Astrocyte (in vitro differentiated cells and primary cell): ENCODE measurements around the gene THOC5. TPM values are rescaled to one million over a fixed set of nuclear protein-coding genes. Genes with fewer than 3 reads are reported as not detected.

Experiments
- DNase-seq: peaks from one replicate; pipeline ENCODE4 v3.0.0-alpha.2; 2010; ENCODE audit warnings: low read depth
- FAIRE-seq: peaks from 2 replicates; lab custom pipeline; 2011; peaks lifted over from hg19 to GRCh38; lab: Jason Lieb, UNC
- H2AFZ ChIP-seq: 2 replicates; pipeline ENCODE4 v1.6.0; 2012; ENCODE audit warnings: low read depth, low read length, inconsistent platforms
- H3K27ac ChIP-seq: 2 replicates; pipeline ENCODE4 v1.5.1; 2011; ENCODE audit warnings: low read depth, low read length, inconsistent platforms
- H3K27me3 ChIP-seq: 2 replicates; pipeline ENCODE4 v1.6.0; 2011; ENCODE audit warnings: low read length, inconsistent platforms; ENCODE audit not compliant: insufficient read depth
- H3K36me3 ChIP-seq: 2 replicates; pipeline ENCODE4 v1.5.1; 2011; ENCODE audit warnings: low read length, inconsistent platforms; ENCODE audit not compliant: insufficient read depth
- H3K4me1 ChIP-seq: 2 replicates; pipeline ENCODE4 v1.5.1; 2011; ENCODE audit warnings: low read length, inconsistent platforms; ENCODE audit not compliant: insufficient read depth
- H3K4me2 ChIP-seq: 2 replicates; pipeline ENCODE4 v1.6.0; 2012; ENCODE audit warnings: low read length, inconsistent platforms
- H3K4me3 ChIP-seq: 2 replicates; pipeline ENCODE4 v1.5.1; 2011; ENCODE audit warnings: low read depth, mild to moderate bottlenecking, low read length, inconsistent platforms; ENCODE audit not compliant: insufficient read depth
- H3K79me2 ChIP-seq: 2 replicates; pipeline ENCODE4 v1.6.0; 2012; ENCODE audit warnings: mild to moderate bottlenecking, low read length, inconsistent platforms; ENCODE audit not compliant: insufficient read depth
- H3K9ac ChIP-seq: 2 replicates; pipeline ENCODE4 v1.6.0; 2012; ENCODE audit warnings: mild to moderate bottlenecking, low read length, inconsistent platforms
- H3K9me3 ChIP-seq: 2 replicates; pipeline ENCODE4 v1.5.1; 2012; ENCODE audit warnings: low read depth, mild to moderate bottlenecking, low read length, inconsistent platforms; ENCODE audit not compliant: insufficient read depth
- H4K20me1 ChIP-seq: 2 replicates; pipeline ENCODE4 v1.6.0; 2012; ENCODE audit warnings: low read length, inconsistent platforms; ENCODE audit not compliant: insufficient read depth
- H3K27ac Mint-ChIP-seq: one replicate; pipeline ENCODE4 v1.8.0; 2021; ENCODE audit warnings: mild to moderate bottlenecking, mixed read lengths; ENCODE audit not compliant: unreplicated experiment
- H3K27me3 Mint-ChIP-seq: one replicate; pipeline ENCODE4 v1.8.0; 2021; ENCODE audit warnings: low read depth, mixed read lengths; ENCODE audit not compliant: unreplicated experiment
- H3K36me3 Mint-ChIP-seq: one replicate; pipeline ENCODE4 v1.8.0; 2021; ENCODE audit warnings: low read depth, mixed read lengths; ENCODE audit not compliant: unreplicated experiment
- H3K4me1 Mint-ChIP-seq: one replicate; pipeline ENCODE4 v1.8.0; 2021; ENCODE audit warnings: low read depth, mixed read lengths; ENCODE audit not compliant: unreplicated experiment
- H3K4me3 Mint-ChIP-seq: one replicate; pipeline ENCODE4 v1.8.0; 2021; ENCODE audit warnings: mild to moderate bottlenecking, moderate library complexity, mixed read lengths; ENCODE audit not compliant: unreplicated experiment
- H3K9me3 Mint-ChIP-seq: one replicate; pipeline ENCODE4 v1.8.0; 2021; ENCODE audit warnings: mild to moderate bottlenecking, mixed read lengths; ENCODE audit not compliant: unreplicated experiment
- CTCF ChIP-seq: IDR thresholded peaks from 2 replicates; pipeline ENCODE4 v1.5.1; 2011; ENCODE audit warnings: low read depth, mild to moderate bottlenecking, inconsistent platforms, low read length, moderate library complexity; ENCODE audit not compliant: insufficient read depth
- EZH2 ChIP-seq: IDR thresholded peaks from 2 replicates; pipeline ENCODE4 v1.6.1; 2012; ENCODE audit warnings: mild to moderate bottlenecking, low read length, inconsistent platforms; ENCODE audit not compliant: insufficient read depth
- total RNA-seq: library from RNA; stranded (reverse); gene quantifications from 2 replicates; pipeline ENCODE4 v1.2.1, GENCODE V29; 2021

THOC5 gene
- total RNA-seq, 1 donor from 2014 or later: 85.0 TPM

GRCh38 chr22:29480512-29481264 is 72.9 kb downstream of the THOC5 start:
- peaks cover 58% of the 10 kb centered on the region for H3K27me3 Mint-ChIP-seq
- H3K9me3 Mint-ChIP-seq: peaks cover 11% of the 10 kb centered on the region
- peaks cover 13% of the 10 kb centered on the region for H3K4me1 Mint-ChIP-seq
- H3K4me2 ChIP-seq: peak overlapping the region; percentile 78
- H3K9me3 ChIP-seq: peaks cover 8% of the 10 kb centered on the region
- H3K4me3 Mint-ChIP-seq: peak overlapping the region; percentile 76
- H3K36me3 ChIP-seq: no peaks in the 10 kb centered on the region
- H3K4me3 ChIP-seq: peak overlapping the region; percentile 34
- H3K27ac ChIP-seq: no peak overlapping the region
- H3K27ac Mint-ChIP-seq: no peak overlapping the region
- H3K4me1 ChIP-seq: peaks cover 11% of the 10 kb centered on the region
- TF ChIP-seq CTCF: no peak
- TF ChIP-seq EZH2: peak; percentile 79
- H3K36me3 Mint-ChIP-seq: peaks cover 5% of the 10 kb centered on the region
- no peaks in the 10 kb centered on the region for H3K79me2 ChIP-seq
- no peak overlapping the region for H3K9ac ChIP-seq
- peaks cover 45% of the 10 kb centered on the region for H3K27me3 ChIP-seq
- FAIRE-seq: no peak
- H4K20me1 ChIP-seq: peaks cover 29% of the 10 kb centered on the region
- H2AFZ ChIP-seq: peak overlapping the region; percentile 73
- peak; percentile 37 for DNase-seq

GRCh38 chr22:29480262-29480511 is 73.4 kb downstream of the THOC5 start:
- peaks cover 57% of the 10 kb centered on the region for H3K27me3 Mint-ChIP-seq

More at GRCh38 chr22:29480262-29480511, 73.4 kb downstream of the THOC5 start:
- TF ChIP-seq EZH2 (peak; percentile 100), CTCF (no peak)
- DNase-seq: no peak
- Histone ChIP-seq H3K27ac (no peak overlapping the region), H3K9ac (no peak overlapping the region), H3K4me2 (peak overlapping the region; percentile 78), H3K4me3 (peak overlapping the region; percentile 34), H3K27me3 (peaks cover 47% of the 10 kb centered on the region), H2AFZ (peak overlapping the region; percentile 73), H3K9me3 (peaks cover 8% of the 10 kb centered on the region), H3K4me1 (peaks cover 11% of the 10 kb centered on the region), H4K20me1 (peaks cover 29% of the 10 kb centered on the region), H3K36me3 (no peaks in the 10 kb centered on the region), H3K79me2 (no peaks in the 10 kb centered on the region)
- Mint-ChIP-seq H3K4me3 (no peak overlapping the region), H3K27ac (no peak overlapping the region), H3K4me1 (peaks cover 13% of the 10 kb centered on the region), H3K9me3 (peaks cover 11% of the 10 kb centered on the region), H3K36me3 (peaks cover 5% of the 10 kb centered on the region)
- FAIRE-seq: no peak
